NAMALWA (cell line): ENCODE results near the gene LRRC8C.
A peak's percentile ranks its signal among the peaks of the same experiment; 100 is the strongest.

Source experiments
- DNase-seq: peaks from one replicate; pipeline ENCODE4 v3.0.0-alpha.2; 2015; ENCODE audit warnings: low spot score

LRRC8C gene

GRCh38 chr1:89671775-89672488 lies 39.0 kb downstream of the LRRC8C start:
- DNase-seq: no peak

- DNase-seq: no peak
These were observed 39.7 kb downstream of the LRRC8C start for GRCh38 chr1:89672489-89673183.

GRCh38 chr1:89673251-89673650 lies 40.3 kb downstream of the LRRC8C start:
- no peak for DNase-seq

GRCh38 chr1:89675677-89676076 lies 42.8 kb downstream of the LRRC8C start:
- no peak for DNase-seq

DNA sequence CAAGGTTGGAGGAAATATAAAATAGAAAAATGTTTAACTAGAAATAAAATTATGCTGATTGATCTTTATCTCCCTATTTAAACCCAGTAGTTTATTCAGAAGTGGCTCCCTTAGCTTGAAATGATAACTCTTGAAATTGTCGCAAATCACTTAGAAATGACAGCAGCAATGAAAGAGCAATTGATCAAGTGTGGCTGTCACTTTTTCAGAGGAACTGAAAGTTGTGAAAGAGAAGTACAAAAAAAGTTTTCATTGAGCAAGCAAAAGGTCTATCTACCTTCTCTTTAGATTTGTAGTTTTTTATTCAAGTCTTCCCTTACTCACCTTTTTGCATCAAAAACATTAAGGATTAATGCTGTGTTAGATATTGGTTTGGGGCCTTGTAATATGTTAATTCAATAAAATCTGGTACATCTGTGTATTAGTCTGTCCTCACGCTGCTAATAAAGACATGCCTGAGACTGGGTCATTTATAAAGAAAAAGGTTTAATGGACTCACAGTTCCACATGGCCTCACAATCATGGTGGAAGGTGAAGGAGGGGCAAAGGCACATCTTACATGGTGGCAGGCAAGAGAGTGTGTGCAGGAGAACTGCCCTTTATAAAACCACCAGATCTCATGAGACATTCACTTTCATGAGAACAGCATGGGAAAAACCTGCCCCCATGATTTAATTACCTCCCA lies 48.3 kb downstream of the LRRC8C start:
- DNase-seq: no peak

DNA sequence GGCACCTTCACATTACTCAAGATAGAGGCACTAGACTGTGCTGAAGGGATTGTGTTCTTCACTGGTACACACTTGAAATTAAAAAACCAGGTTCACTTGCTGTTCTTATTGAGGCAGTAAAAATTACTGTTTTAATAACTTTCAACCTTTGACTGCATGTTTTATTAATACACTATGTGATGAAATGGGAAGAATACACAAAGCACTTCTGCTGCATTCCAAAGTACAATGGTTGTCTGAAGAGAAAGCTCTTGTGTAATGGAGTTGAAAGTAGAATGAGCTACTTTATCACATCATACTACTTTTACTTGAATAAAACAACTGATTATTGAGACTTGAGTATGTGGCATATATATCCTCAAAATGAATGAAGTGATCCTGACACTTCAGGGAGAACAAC lies 49.7 kb downstream of the LRRC8C start:
- no peak for DNase-seq

GRCh38 chr1:89685461-89685860 lies 52.5 kb downstream of the LRRC8C start:
- no peak for DNase-seq

- no peak for DNase-seq
These were observed 53.6 kb downstream of the LRRC8C start for GRCh38 chr1:89686520-89686919.

GRCh38 chr1:89687254-89687653 lies 54.3 kb downstream of the LRRC8C start:
- DNase-seq: no peak

GRCh38 chr1:89688607-89689006 lies 55.7 kb downstream of the LRRC8C start:
- no peak for DNase-seq

GRCh38 chr1:89689234-89689633 lies 56.3 kb downstream of the LRRC8C start:
- DNase-seq: no peak

- no peak for DNase-seq
These were observed 57.7 kb downstream of the LRRC8C start for GRCh38 chr1:89690595-89690994.

DNA sequence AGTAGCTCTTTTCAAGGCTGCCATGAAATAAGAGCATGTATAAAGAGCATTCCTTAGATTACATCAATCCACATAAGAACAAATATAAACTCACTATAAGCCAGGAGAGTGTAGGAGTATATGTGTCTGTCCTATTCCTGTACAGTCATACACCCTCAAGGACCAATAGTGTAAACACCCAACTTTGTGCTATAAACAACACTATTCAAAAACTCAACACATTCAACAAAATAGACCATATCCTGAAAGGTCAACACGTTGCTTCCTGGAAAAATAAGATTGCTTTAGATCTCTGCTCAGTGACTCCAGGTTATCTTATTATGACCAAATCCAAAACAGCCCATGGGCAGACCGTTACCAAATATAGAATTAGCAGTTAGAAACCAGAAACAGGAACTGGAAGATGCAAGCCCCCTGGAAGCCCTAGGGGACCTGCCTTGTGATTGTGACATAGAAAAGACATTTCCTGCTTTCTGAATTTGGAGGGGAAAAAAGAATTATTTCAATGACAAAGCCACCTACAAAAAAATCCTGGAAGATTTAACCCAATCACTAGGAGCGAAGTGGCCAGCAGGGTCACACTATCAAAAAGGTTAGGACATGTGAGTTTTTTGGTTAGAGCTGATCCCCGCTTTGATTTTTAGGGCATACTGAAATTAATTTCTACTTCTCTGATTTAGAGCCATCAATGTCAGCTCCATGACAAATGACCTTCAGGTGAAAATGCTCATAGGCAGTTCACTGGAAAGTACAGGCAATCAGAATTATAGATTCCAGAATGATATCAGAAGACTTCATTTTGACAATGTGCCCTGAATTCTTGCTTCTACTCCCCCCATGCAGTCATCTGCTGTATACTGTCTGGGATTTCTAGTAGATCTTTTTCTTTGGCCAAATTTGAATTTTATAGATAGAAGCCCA lies 59.9 kb downstream of the LRRC8C start:
- peak; percentile 74 for DNase-seq

GRCh38 chr1:89695847-89696246 lies 62.9 kb downstream of the LRRC8C start:
- DNase-seq: no peak

DNA sequence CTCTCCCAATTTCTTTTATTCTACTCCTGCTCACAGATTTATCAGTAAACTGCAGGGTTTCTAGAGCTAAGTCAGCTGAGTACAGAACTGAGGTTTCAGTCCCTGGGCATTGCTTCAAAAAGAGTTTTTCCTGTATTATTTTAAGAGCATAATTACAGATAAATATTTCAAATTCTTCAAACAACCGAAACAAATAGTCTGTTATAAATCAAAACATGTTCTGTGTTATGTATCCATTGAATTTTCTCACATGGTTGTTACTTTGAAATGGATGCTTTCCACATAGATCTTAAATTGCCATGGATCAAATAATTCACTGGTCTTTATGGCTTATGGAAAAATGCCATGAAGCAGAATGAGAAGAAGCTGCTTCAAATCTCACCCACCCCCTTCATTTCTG lies 64.5 kb downstream of the LRRC8C start:
- no peak for DNase-seq

DNA sequence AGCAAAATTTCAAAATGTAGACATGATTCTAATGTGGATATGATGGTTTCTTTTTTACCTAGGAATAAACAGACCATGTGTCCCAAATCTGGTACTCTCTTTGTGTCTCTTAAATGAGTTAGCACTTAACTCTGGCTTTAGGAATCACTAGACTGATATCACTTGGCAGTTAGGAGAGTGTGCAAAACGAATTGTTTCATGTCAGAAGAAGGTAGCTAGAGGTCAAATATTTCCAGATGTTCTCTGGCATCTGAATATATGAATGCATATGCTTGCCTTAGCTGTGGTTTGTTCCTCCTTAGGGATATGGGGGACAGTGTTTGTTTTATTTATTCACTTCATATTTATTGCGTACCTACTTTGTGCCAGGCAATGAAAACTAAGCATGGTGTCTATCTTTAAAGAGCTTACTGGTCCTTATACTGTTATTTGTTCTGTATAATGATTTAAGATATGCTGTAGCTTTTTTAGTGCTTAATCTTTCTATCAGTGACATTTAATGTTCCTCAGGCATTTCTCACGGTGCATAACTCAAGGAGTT lies 65.2 kb downstream of the LRRC8C start:
- no peak for DNase-seq

DNA sequence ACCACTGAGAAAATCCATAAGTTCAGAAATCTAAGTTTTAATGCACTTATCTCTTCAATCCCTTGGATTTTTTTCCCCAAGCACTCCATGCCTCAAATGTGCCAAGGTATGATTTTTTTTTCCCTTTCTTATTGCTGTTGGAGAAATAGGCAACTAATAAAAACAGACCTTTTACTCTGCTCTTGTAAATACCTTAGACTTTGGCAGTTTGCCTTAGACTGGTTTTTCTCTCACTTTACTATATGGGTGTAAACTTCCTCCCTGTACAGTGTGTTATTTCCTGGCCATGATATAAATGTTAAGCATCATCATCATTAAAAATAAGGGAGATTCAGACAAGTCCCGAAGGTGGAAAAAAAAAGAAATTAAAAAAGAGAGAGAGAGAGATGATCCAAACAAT lies 65.7 kb downstream of the LRRC8C start:
- no peak for DNase-seq

- DNase-seq: no peak
These were observed 66.6 kb downstream of the LRRC8C start for GRCh38 chr1:89699451-89699986.

DNA sequence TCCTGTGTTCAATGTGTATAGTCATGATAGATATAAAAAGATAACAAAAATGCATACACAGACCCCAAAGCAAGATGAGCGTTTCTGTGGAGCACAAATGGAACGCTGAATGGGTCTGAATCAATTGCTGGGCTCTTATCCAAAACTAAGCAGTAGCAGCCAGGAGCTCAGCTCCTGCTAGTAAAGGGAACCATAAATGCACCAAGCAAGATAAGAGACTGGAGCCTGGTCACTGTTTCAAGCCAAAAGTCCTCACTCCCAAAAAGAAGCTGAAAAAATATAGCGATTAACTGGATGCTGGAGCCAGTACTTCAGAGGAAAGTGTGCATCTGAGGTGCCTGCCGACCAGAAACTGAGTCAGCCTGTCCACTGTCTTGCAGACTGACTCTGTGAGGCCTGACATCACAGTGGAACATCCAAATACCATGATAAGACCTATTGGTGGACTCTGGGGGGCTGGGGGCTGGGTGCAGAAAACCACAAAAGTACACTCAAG lies 68.9 kb downstream of the LRRC8C start:
- DNase-seq: no peak

DNA sequence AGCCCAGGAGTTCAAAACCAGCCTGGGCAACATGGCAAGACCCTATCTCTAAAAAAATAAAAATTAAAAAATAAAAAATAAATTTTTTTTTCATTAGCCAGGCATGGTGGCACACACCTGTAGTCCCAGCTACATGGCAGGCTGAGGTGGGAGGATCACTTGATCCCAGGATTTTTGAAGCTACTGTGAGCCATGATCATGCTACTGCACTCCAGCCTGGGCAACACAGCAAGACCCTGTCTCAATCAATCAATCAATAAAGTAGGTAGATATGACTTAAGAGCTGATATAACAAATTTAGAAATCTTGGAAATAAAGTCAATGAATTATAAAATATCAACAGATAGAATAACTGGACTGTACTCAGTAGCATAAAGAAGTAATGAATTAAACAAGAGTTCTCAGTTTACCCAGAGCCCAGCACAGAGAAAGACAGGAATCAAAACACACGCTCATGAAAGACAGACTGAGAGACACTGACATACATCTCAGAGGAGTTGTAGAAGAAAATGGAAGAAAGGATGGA lies 69.7 kb downstream of the LRRC8C start:
- no peak for DNase-seq

- no peak for DNase-seq
These were observed 70.5 kb downstream of the LRRC8C start for GRCh38 chr1:89703469-89703868.
